HUES64 (cell line): ENCODE data around the gene COL15A1.

Experiments
- H3K27ac ChIP-seq: 2 replicates; pipeline ENCODE4 v1.7.0; 2013; ENCODE audit warnings: low read depth, low read length, inconsistent platforms
- H3K27me3 ChIP-seq: 2 replicates; pipeline ENCODE4 v1.6.1; 2013; ENCODE audit warnings: mild to moderate bottlenecking, low read length; ENCODE audit not compliant: insufficient read depth
- H3K36me3 ChIP-seq: 2 replicates; pipeline ENCODE4 v1.6.1; 2013; ENCODE audit warnings: mild to moderate bottlenecking, low read length; ENCODE audit not compliant: insufficient read depth
- H3K4me1 ChIP-seq: 2 replicates; pipeline ENCODE4 v1.6.1; 2013; ENCODE audit warnings: mild to moderate bottlenecking, low read length, moderate library complexity; ENCODE audit not compliant: insufficient read depth
- H3K4me3 ChIP-seq: 2 replicates; pipeline ENCODE4 v1.5.1; 2013; ENCODE audit warnings: mild to moderate bottlenecking, low read length, moderate library complexity
- H3K9ac ChIP-seq: 2 replicates; pipeline ENCODE4 v1.6.1; 2013; ENCODE audit warnings: mild to moderate bottlenecking, low read depth, low read length
- H3K9me3 ChIP-seq: 2 replicates; pipeline ENCODE4 v1.6.1; 2013; ENCODE audit warnings: low read depth, low read length; ENCODE audit not compliant: insufficient read depth
- WGBS: fragments of 150-250, 120-280 bp; methylation state at CpG from one replicate; pipeline ENCODE4 v1.1.7; 2013; ENCODE audit warnings: missing lambda C conversion rate; 5-methylcytosine and 5-hydroxymethylcytosine counted together

The COL15A1 gene

GRCh38 chr9:99104459-99105151 is 160.9 kb downstream of the COL15A1 start, which contains the start of gene TGFBR1:
Gene TGFBR1, plus strand, starts transcription at chr9:99105113. Its CDS starts 93 bp downstream, at chr9:99105206.
- Histone ChIP-seq H3K27ac (peak within 1 kb of the TSS; percentile 29; the same call in 1 of the 2 replicates), H3K9ac (peak within 1 kb of the TSS; percentile 81)

GRCh38 chr9:99105152-99106043 is 161.7 kb downstream of the COL15A1 start:
- Histone ChIP-seq H3K4me3 (peak overlapping the region; percentile 92), H3K27ac (peak overlapping the region; percentile 29; the same call in 1 of the 2 replicates)

More at GRCh38 chr9:99104459-99105151, 160.9 kb downstream of the COL15A1 start, which contains the start of gene TGFBR1:
- peaks cover 14% of the 10 kb centered on the region for H3K27me3 ChIP-seq
- peaks cover 29% of the 10 kb centered on the region for H3K4me1 ChIP-seq
- H3K4me3 ChIP-seq = peak within 1 kb of the TSS; percentile 92
- no peaks in the 10 kb centered on the region for H3K36me3 ChIP-seq
- H3K9me3 ChIP-seq = no peaks in the 10 kb centered on the region; the same call in 1 of the 2 replicates
- under 1% methylated on average over 60 of the region's 60 CpGs for WGBS

GRCh38 chr9:99106044-99106375 is 162.3 kb downstream of the COL15A1 start:
- 4% methylated on average over 9 of the region's 9 CpGs for WGBS
- Histone ChIP-seq H3K9me3 (no peaks in the 10 kb centered on the region), H3K4me3 (peak overlapping the region; percentile 92), H3K27me3 (peaks cover 14% of the 10 kb centered on the region), H3K9ac (peak overlapping the region; percentile 81), H3K4me1 (peaks cover 29% of the 10 kb centered on the region), H3K27ac (no peak overlapping the region), H3K36me3 (no peaks in the 10 kb centered on the region)

More at GRCh38 chr9:99105152-99106043, 161.7 kb downstream of the COL15A1 start:
- Histone ChIP-seq H3K36me3 (no peaks in the 10 kb centered on the region), H3K9ac (peak overlapping the region; percentile 81), H3K4me1 (peaks cover 29% of the 10 kb centered on the region), H3K27me3 (peaks cover 14% of the 10 kb centered on the region), H3K9me3 (no peaks in the 10 kb centered on the region)
- under 1% methylated on average over 118 of the region's 118 CpGs for WGBS

GRCh38 chr9:99107421-99107820 is 163.7 kb downstream of the COL15A1 start:
- H3K27me3 ChIP-seq = peaks cover 14% of the 10 kb centered on the region
- H3K4me1 ChIP-seq = peaks cover 34% of the 10 kb centered on the region
- WGBS = 67% methylated on average over 3 of the region's 3 CpGs
- no peaks in the 10 kb centered on the region for H3K9me3 ChIP-seq
- no peak overlapping the region for H3K9ac ChIP-seq
- H3K27ac ChIP-seq = no peak overlapping the region
- no peak overlapping the region for H3K4me3 ChIP-seq
- no peaks in the 10 kb centered on the region for H3K36me3 ChIP-seq

GRCh38 chr9:99108131-99108530 is 164.4 kb downstream of the COL15A1 start:
- no peaks in the 10 kb centered on the region for H3K9me3 ChIP-seq
- H3K27ac ChIP-seq = no peak overlapping the region
- H3K9ac ChIP-seq = no peak overlapping the region
- H3K27me3 ChIP-seq = peaks cover 9% of the 10 kb centered on the region
- WGBS = 92% methylated on average over 2 of the region's 2 CpGs
- no peaks in the 10 kb centered on the region for H3K36me3 ChIP-seq
- H3K4me1 ChIP-seq = peaks cover 42% of the 10 kb centered on the region
- no peak overlapping the region for H3K4me3 ChIP-seq

GRCh38 chr9:99109522-99109921 is 165.8 kb downstream of the COL15A1 start:
- Histone ChIP-seq H3K9ac (no peak overlapping the region), H3K4me3 (no peak overlapping the region), H3K4me1 (peaks cover 50% of the 10 kb centered on the region), H3K27me3 (no peaks in the 10 kb centered on the region), H3K36me3 (no peaks in the 10 kb centered on the region), H3K9me3 (no peaks in the 10 kb centered on the region), H3K27ac (no peak overlapping the region)
- whole genome bisulfite sequencing = 97% methylated on average over 3 of the region's 3 CpGs

GRCh38 chr9:99112750-99113413 is 169.2 kb downstream of the COL15A1 start:
- no peaks in the 10 kb centered on the region for H3K36me3 ChIP-seq
- 63% methylated on average over 5 of the region's 6 CpGs for WGBS
- H3K4me3 ChIP-seq = no peak overlapping the region
- no peak overlapping the region for H3K27ac ChIP-seq
- no peaks in the 10 kb centered on the region for H3K27me3 ChIP-seq
- H3K9me3 ChIP-seq = no peaks in the 10 kb centered on the region
- no peak overlapping the region for H3K9ac ChIP-seq
- peaks cover 56% of the 10 kb centered on the region for H3K4me1 ChIP-seq

GRCh38 chr9:99113414-99114048 is 169.8 kb downstream of the COL15A1 start:
- WGBS = 100% methylated on average over 2 of the region's 2 CpGs
- Histone ChIP-seq H3K9ac (no peak overlapping the region), H3K36me3 (no peaks in the 10 kb centered on the region), H3K4me3 (no peak overlapping the region), H3K9me3 (no peaks in the 10 kb centered on the region), H3K27ac (no peak overlapping the region), H3K4me1 (peaks cover 50% of the 10 kb centered on the region), H3K27me3 (no peaks in the 10 kb centered on the region)

- Histone ChIP-seq H3K9ac (no peak overlapping the region), H3K4me3 (no peak overlapping the region), H3K36me3 (no peaks in the 10 kb centered on the region), H3K27me3 (no peaks in the 10 kb centered on the region), H3K9me3 (no peaks in the 10 kb centered on the region), H3K27ac (no peak overlapping the region), H3K4me1 (peaks cover 50% of the 10 kb centered on the region)
- 95% methylated on average over 3 of the region's 3 CpGs for WGBS
Measured at GRCh38 chr9:99114049-99114440, 170.3 kb downstream of the COL15A1 start.

- Histone ChIP-seq H3K9me3 (no peaks in the 10 kb centered on the region), H3K4me3 (no peak overlapping the region)
- 92% methylated on average over 6 of the region's 6 CpGs for WGBS
Measured at GRCh38 chr9:99114846-99115500, 171.3 kb downstream of the COL15A1 start.

More at GRCh38 chr9:99114846-99115500, 171.3 kb downstream of the COL15A1 start:
- H3K36me3 ChIP-seq = no peaks in the 10 kb centered on the region
- H3K9ac ChIP-seq = no peak overlapping the region
- no peak overlapping the region for H3K27ac ChIP-seq
- H3K4me1 ChIP-seq = peaks cover 50% of the 10 kb centered on the region
- no peaks in the 10 kb centered on the region for H3K27me3 ChIP-seq
